GM12891 (cell line): ENCODE data around the gene SENP1.

Source experiments
- DNase-seq: peaks from one replicate; pipeline ENCODE4 v3.0.0; 2011; ENCODE audit warnings: low spot score; ENCODE audit not compliant: insufficient read length
- FAIRE-seq: peaks from 2 replicates; lab custom pipeline; 2011; peaks lifted over from hg19 to GRCh38; lab: Jason Lieb, UNC
- PAX5 ChIP-seq: IDR thresholded peaks from 2 replicates; pipeline ENCODE4 v1.6.1; 2011; ENCODE audit warnings: low read length, moderate library complexity, mild to moderate bottlenecking; ENCODE audit not compliant: insufficient read depth, severe bottlenecking
- POLR2A ChIP-seq: IDR thresholded peaks from 2 replicates; pipeline ENCODE4 v1.6.1; 2011; ENCODE audit warnings: low read depth, low read length, control low read depth
- POLR2AphosphoS5 ChIP-seq: IDR thresholded peaks from 2 replicates; pipeline ENCODE4 v1.6.1; 2011; ENCODE audit warnings: low read depth, low read length, control low read depth
- POU2F2 ChIP-seq: IDR thresholded peaks from 2 replicates; pipeline ENCODE4 v1.6.1; 2011; ENCODE audit warnings: low read depth, mild to moderate bottlenecking, control low read depth, low read length, moderate library complexity
- SPI1 ChIP-seq: IDR thresholded peaks from 2 replicates; pipeline ENCODE4 v1.6.1; 2011; ENCODE audit warnings: low read depth, low read length, control low read depth
- TAF1 ChIP-seq: IDR thresholded peaks from 2 replicates; pipeline ENCODE4 v1.6.1; 2011; ENCODE audit warnings: low read depth, low read length, control low read depth

Gene SENP1

DNA sequence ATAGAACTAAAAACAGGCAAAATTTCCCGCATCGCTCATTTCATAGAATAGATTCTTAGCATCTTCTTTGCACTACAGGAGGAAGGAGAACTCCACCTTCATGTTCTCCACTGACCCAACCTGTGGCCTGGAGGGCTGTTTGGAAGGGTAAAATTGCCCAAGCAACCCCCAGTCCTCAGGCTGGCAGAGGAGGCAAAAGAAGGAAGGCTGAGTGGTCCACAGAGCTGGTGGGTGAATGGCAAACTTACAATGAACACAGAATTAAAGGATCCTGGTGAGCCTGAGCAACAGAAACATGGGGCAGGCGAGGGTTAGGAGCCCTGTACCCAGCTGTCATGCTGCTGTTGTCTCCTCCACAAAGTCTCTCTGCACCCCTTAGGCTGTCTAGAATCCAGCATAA, 25.1 kb downstream of the SENP1 start:
- FAIRE-seq, result no peak
- no peak for DNase-seq
- no peak for TF ChIP-seq POLR2A
- TF ChIP-seq PAX5, result no peak
- no peak for TF ChIP-seq POU2F2
- no peak for TF ChIP-seq POLR2AphosphoS5
- TF ChIP-seq SPI1, result no peak
- TF ChIP-seq TAF1, result no peak

DNA sequence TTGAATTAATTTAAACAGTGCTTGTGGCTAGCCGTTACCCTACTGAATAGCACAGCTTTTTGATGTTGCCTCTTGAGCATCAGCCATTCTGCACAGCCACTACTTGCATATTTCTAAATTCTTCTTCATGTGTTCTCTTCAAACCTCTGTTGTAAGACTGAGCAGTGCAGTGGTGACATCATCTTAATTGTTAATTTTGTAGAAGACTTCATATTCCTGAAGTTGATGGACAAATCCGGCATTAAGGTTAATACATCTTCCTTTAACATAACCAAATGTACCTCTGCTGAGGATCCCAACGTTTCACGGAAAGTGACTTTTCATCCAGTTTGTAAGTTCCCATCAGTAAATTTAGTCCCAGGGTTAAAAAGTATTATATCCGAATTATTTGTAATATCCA, 25.6 kb downstream of the SENP1 start:
- DNase-seq, result no peak
- FAIRE-seq, result no peak
- TF ChIP-seq SPI1, result no peak
- TF ChIP-seq POLR2A, result no peak
- TF ChIP-seq POLR2AphosphoS5, result no peak
- no peak for TF ChIP-seq POU2F2
- no peak for TF ChIP-seq PAX5
- no peak for TF ChIP-seq TAF1

- peak; percentile 26 for FAIRE-seq
- DNase-seq, result no peak
- TF ChIP-seq PAX5 (no peak), POLR2A (no peak), POLR2AphosphoS5 (no peak), SPI1 (no peak), TAF1 (no peak), POU2F2 (no peak)
Observed at GRCh38 chr12:48078901-48079300, 27.0 kb downstream of the SENP1 start.

DNA sequence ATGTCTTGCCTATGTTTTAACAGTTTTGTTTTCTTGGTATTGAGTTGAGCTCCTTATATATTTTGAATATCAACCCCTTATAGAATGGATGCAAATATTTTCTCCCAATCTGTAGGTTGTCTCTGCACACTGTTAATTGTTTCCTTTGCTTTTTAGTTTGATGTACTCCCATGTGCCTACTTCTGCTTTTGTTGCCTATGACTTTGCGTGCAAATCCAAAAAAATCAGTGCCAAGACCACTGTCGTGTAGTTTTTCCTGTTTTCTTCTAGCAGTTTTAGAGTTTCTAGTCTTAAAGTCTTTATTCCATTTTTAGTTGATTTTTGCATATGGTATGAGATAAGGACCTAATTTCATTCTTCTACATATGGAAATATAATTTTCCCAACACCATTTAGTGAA, 28.8 kb downstream of the SENP1 start:
- TF ChIP-seq POU2F2 (no peak), PAX5 (no peak), TAF1 (no peak), POLR2AphosphoS5 (no peak), POLR2A (no peak), SPI1 (no peak)
- FAIRE-seq, result no peak
- no peak for DNase-seq

- DNase-seq, result no peak
- FAIRE-seq, result peak; percentile 54
- no peak for TF ChIP-seq POU2F2
- no peak for TF ChIP-seq POLR2AphosphoS5
- TF ChIP-seq POLR2A, result no peak
- TF ChIP-seq SPI1, result no peak
- TF ChIP-seq TAF1, result no peak
- TF ChIP-seq PAX5, result no peak
Observed at GRCh38 chr12:48075832-48076231, 30.0 kb downstream of the SENP1 start.

- DNase-seq (no peak), FAIRE-seq (no peak)
Observed at GRCh38 chr12:48074266-48074665, 31.6 kb downstream of the SENP1 start.

DNA sequence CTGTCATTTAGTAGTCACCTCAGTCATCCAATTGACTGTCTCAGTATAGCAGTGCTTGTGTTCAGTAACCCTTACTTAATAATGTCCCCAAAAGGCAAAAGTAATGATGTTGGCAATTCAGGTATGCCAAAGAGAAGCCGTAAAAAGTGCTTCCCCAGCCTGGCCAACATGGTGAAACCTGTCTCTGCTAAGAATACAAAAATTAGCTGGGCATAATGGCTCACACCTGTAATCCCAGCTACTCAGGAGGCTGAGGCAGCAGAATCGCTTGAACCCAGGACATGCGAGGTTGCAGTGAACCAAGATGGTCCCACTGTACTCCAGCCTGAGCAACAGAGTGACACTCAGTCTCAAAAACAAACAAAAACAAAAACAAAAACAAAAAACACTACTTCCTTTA, 33.6 kb downstream of the SENP1 start:
- FAIRE-seq, result no peak
- no peak for DNase-seq
- TF ChIP-seq POLR2AphosphoS5 (no peak), SPI1 (no peak), PAX5 (no peak), POLR2A (no peak), POU2F2 (no peak), TAF1 (no peak)

More at GRCh38 chr12:48074266-48074665, 31.6 kb downstream of the SENP1 start:
- no peak for TF ChIP-seq SPI1
- no peak for TF ChIP-seq POLR2AphosphoS5
- no peak for TF ChIP-seq POLR2A
- TF ChIP-seq TAF1, result no peak
- TF ChIP-seq POU2F2, result no peak
- TF ChIP-seq PAX5, result no peak

- TF ChIP-seq PAX5 (no peak), POLR2AphosphoS5 (no peak), POLR2A (no peak), TAF1 (no peak), SPI1 (no peak), POU2F2 (no peak)
- no peak for DNase-seq
Observed at GRCh38 chr12:48071808-48072207, 34.1 kb downstream of the SENP1 start.

DNA sequence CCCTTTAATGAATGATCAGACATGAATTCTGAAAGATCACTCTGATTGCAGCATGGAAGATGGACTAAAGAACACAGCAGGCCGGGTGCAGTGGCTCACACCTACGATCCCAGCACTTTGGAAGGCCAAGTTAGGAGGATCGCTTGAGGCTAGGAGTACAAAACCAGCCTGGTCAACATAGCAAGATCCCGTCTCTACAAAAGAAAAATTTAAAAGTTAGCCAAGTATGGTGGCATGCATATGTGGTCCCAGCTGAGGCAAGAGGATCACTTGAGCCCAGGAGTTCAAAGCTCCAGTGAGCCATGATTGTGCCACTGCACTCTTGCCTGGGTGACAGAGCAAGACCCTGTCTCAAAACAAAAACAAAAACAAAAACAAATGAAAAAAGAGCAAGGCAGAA, 35.1 kb downstream of the SENP1 start:
- TF ChIP-seq POU2F2 (no peak), PAX5 (no peak), SPI1 (no peak), POLR2A (no peak), POLR2AphosphoS5 (no peak), TAF1 (no peak)
- DNase-seq (no peak), FAIRE-seq (no peak)

More at GRCh38 chr12:48071808-48072207, 34.1 kb downstream of the SENP1 start:
- FAIRE-seq, result no peak

- no peak for DNase-seq
- no peak for FAIRE-seq
- TF ChIP-seq TAF1, result no peak
- no peak for TF ChIP-seq POLR2AphosphoS5
Observed at GRCh38 chr12:48070033-48070432, 35.8 kb downstream of the SENP1 start.
